ENCODE results near the gene ZNF14. TPM values are rescaled to one million over a fixed set of nuclear protein-coding genes. Genes with fewer than 3 reads are reported as not detected.
A peak's percentile ranks its signal among the peaks of the same experiment; 100 is the strongest.

The ZNF14 gene
- total and polyA plus RNA-seq, 2 of the 13 experiments (the other 11 are each of a cell fraction or from before 2014, with no cell fraction given), result 1.9 to 6.2 TPM

GRCh38 chr19:19776206-19777008 is 43.5 kb upstream of the ZNF14 start (continued):
- TF ChIP-seq ZNF609 (CRISPR knock-in tag; IDR thresholded peaks at IDR 0.05; ENCODE audit: borderline replicate concordance) (no peak), CTCF (CRISPR knock-in tag; IDR thresholded peaks at IDR 0.05) (peak; percentile 34), RBM39 (IDR thresholded peaks at IDR 0.05; ENCODE audit: low read depth, low read length, poor library complexity, severe bottlenecking) (peak; percentile 41), TARDBP (CRISPR knock-in tag; IDR thresholded peaks at IDR 0.05) (peak; percentile 93; the same call in 1 of the 2 replicates), ZNF512B (CRISPR knock-in tag; IDR thresholded peaks at IDR 0.05; ENCODE audit: borderline replicate concordance) (no peak), ZNF598 (CRISPR knock-in tag; IDR thresholded peaks at IDR 0.05; ENCODE audit: borderline replicate concordance) (peak; percentile 31; the same call in 1 of the 2 replicates), HDAC2 (CRISPR knock-in tag; IDR thresholded peaks at IDR 0.05) (peak; percentile 78), ZNF230 (CRISPR knock-in tag; IDR thresholded peaks at IDR 0.05) (peak; percentile 82; the same call in 1 of the 2 replicates), MXI1 (IDR thresholded peaks at IDR 0.05; ENCODE audit: borderline replicate concordance, low read depth, low read length) (peak; percentile 91; the same call in 1 of the 3 replicates), ZNF781 (CRISPR knock-in tag; IDR thresholded peaks at IDR 0.05; ENCODE audit: borderline replicate concordance, not compliant biosample characterization) (no peak), RFX5 (IDR thresholded peaks at IDR 0.05; ENCODE audit: low read depth, low read length) (0 out of 2 replicates have a peak, but pooled peaks have one; percentile 25), TOE1 (CRISPR knock-in tag; IDR thresholded peaks at IDR 0.05) (no peak), KAT7 (CRISPR knock-in tag; IDR thresholded peaks at IDR 0.05; ENCODE audit: borderline replicate concordance) (no peak), ATRX (CRISPR knock-in tag; IDR thresholded peaks at IDR 0.05; ENCODE audit: borderline replicate concordance) (no peak), MED13 (CRISPR knock-in tag; IDR thresholded peaks at IDR 0.05) (no peak), ZNF724P (CRISPR knock-in tag; IDR thresholded peaks at IDR 0.05; ENCODE audit: borderline replicate concordance) (0 out of 2 replicates have a peak, but pooled peaks have one; percentile 37), ZFP90 (CRISPR knock-in tag; IDR thresholded peaks at IDR 0.05; ENCODE audit: borderline replicate concordance) (no peak), STAT5B (CRISPR knock-in tag; IDR thresholded peaks at IDR 0.05) (no peak; the same call in 1 of the 2 replicates), ZNF644 (CRISPR knock-in tag; IDR thresholded peaks at IDR 0.05; ENCODE audit: low read depth) (peak; percentile 67; the same call in 1 of the 2 replicates)
